A549 (cell line): ENCODE measurements around the gene MOB1B. TPM values are rescaled to one million over a fixed set of nuclear protein-coding genes. Genes with fewer than 3 reads are reported as not detected.
"Not testable (repeated sequence)": the region's sequence is repeated elsewhere in the genome, so short reads cannot be mapped to it uniquely, and the experiment has no call there.

Experiments
- ATAC-seq, 2 experiments: fragments of 200-7000 bp in 1 of 2; fragments of >200 bp in 1 of 2; cut with Nextera tagmentation in 1 of 2; cut with Tn5 transposase in 1 of 2; 3 replicates each; pipeline versions ENCODE4 v1.8.0 to v1.9.1; 2018 to 2020; ENCODE audit warnings: mild to moderate bottlenecking in 1 of 2, moderate library complexity in 1 of 2
- CTCF ChIA-PET: fragments of 300-600 bp; sonication (Branson Sonifier 250); formaldehyde crosslinking; extraction: SDS; loops from one replicate; lab custom pipeline; 2021; ENCODE audit warnings: antibody characterized with exemption, inconsistent platforms; lab: Yijun Ruan, JAX
- POLR2A ChIA-PET: fragments of 350-600 bp; formaldehyde crosslinking; extraction: SDS; loops from one replicate; lab custom pipeline; 2021; ENCODE audit warnings: antibody characterized with exemption, inconsistent platforms; lab: Yijun Ruan, JAX
- DNase-seq, 2 experiments: peaks; one replicate each; pipeline versions ENCODE4 v3.0.0 to v3.0.0-alpha.2; 2011 to 2016; ENCODE audit warnings: low read depth in 1 of 2, low spot score in 1 of 2
- FAIRE-seq: peaks from 2 replicates; lab custom pipeline; 2011; peaks lifted over from hg19 to GRCh38; lab: Jason Lieb, UNC
- H3K27ac ChIP-seq, 2 experiments: fragments of >200 bp; sonication (Bioruptor Twin); formaldehyde crosslinking; 3 replicates each; pipeline ENCODE4 v1.5.1; 2016 to 2017
- H3K4me1 ChIP-seq: fragments of >200 bp; sonication (Bioruptor Twin); formaldehyde crosslinking; 3 replicates; pipeline ENCODE4 v1.6.1; 2016
- H3K4me2 ChIP-seq: fragments of >200 bp; sonication (Bioruptor Twin); formaldehyde crosslinking; 3 replicates; pipeline ENCODE4 v1.6.1; 2016
- H3K4me3 ChIP-seq: fragments of >200 bp; sonication (Bioruptor Twin); formaldehyde crosslinking; 3 replicates; pipeline ENCODE4 v1.5.1; 2016
- H3K9me3 ChIP-seq: fragments of >200 bp; sonication (Bioruptor Twin); formaldehyde crosslinking; 3 replicates; pipeline ENCODE4 v1.6.1; 2016
- CBX2 ChIP-seq: fragments of 200-600 bp; sonication (generic); IDR thresholded peaks from 2 replicates; pipeline ENCODE4 v1.6.1; 2016; ENCODE audit warnings: low read depth, mild to moderate bottlenecking, borderline replicate concordance
- CBX8 ChIP-seq: fragments of 200-600 bp; sonication (generic); IDR thresholded peaks from 2 replicates; pipeline ENCODE4 v1.6.1; 2016
- CHD2 ChIP-seq: fragments of 150-350 bp; IDR thresholded peaks from 2 replicates; pipeline ENCODE4 v1.6.1; 2014; ENCODE audit warnings: low read length; ENCODE audit not compliant: partially characterized antibody
- ESRRA ChIP-seq: fragments of 150-350 bp; IDR thresholded peaks from 2 replicates; pipeline ENCODE4 v1.6.1; 2014; ENCODE audit warnings: mild to moderate bottlenecking, low read length, borderline replicate concordance
- HDAC2 ChIP-seq: fragments of 200-600 bp; sonication (generic); IDR thresholded peaks from 2 replicates; pipeline ENCODE4 v1.6.1; 2016
- HMGXB4 ChIP-seq: fragments of 250-450 bp; sonication (Bioruptor Pico); IDR thresholded peaks from 2 replicates; pipeline ENCODE4 v1.5.0; 2021; ENCODE audit warnings: mild to moderate bottlenecking, moderate library complexity, borderline replicate concordance
- MAFK ChIP-seq: fragments of 450-650 bp; IDR thresholded peaks from 2 replicates; pipeline ENCODE4 v1.6.1; 2014; ENCODE audit not compliant: partially characterized antibody
- MAZ ChIP-seq: fragments of 150-350 bp; IDR thresholded peaks from 2 replicates; pipeline ENCODE4 v1.6.1; 2014; ENCODE audit warnings: antibody characterized with exemption, low read depth, low read length, borderline replicate concordance
- POLR2A ChIP-seq: IDR thresholded peaks from 2 replicates; pipeline ENCODE4 v1.6.1; 2012; ENCODE audit warnings: mild to moderate bottlenecking, low read length
- POLR2AphosphoS2 ChIP-seq: conservative IDR thresholded peaks from 2 replicates; pipeline ENCODE4 v1.6.1; 2012; ENCODE audit warnings: low read length, improper control_type of control experiment, inconsistent platforms
- RARB ChIP-seq: fragments of 250-450 bp; sonication (Bioruptor Pico); IDR thresholded peaks from 2 replicates; pipeline ENCODE4 v1.8.0; 2021; ENCODE audit warnings: mild to moderate bottlenecking, moderate library complexity
- RFX5 ChIP-seq: fragments of 450-650 bp; IDR thresholded peaks from 2 replicates; pipeline ENCODE4 v1.7.1; 2014; ENCODE audit warnings: antibody characterized with exemption, mild to moderate bottlenecking, moderate library complexity
- RNF2 ChIP-seq: fragments of 200-600 bp; sonication (generic); IDR thresholded peaks from 2 replicates; pipeline ENCODE4 v1.6.1; 2016; ENCODE audit warnings: low read depth, mild to moderate bottlenecking, antibody characterized with exemption, moderate library complexity, borderline replicate concordance
- TFCP2L1 ChIP-seq: fragments of 250-450 bp; sonication (Bioruptor Pico); IDR thresholded peaks from 2 replicates; pipeline ENCODE4 v1.5.0; 2021; ENCODE audit warnings: mild to moderate bottlenecking
- TP53 ChIP-seq: fragments of 250-450 bp; sonication (Bioruptor Pico); IDR thresholded peaks from 2 replicates; pipeline ENCODE4 v1.5.0; 2021; ENCODE audit warnings: mild to moderate bottlenecking, moderate library complexity
- ZC3H11A ChIP-seq: fragments of 450-650 bp; IDR thresholded peaks from 2 replicates; pipeline ENCODE4 v1.6.1; 2014; ENCODE audit warnings: antibody characterized with exemption, mild to moderate bottlenecking
- ZFP36 ChIP-seq: fragments of 450-650 bp; IDR thresholded peaks from 2 replicates; pipeline ENCODE4 v1.6.1; 2014; ENCODE audit warnings: borderline replicate concordance; ENCODE audit not compliant: partially characterized antibody
- WGBS: methylation state at CpG from one replicate; pipeline ENCODE4 v1.1.6; 2017; ENCODE audit errors: missing lambda C conversion rate; 5-methylcytosine and 5-hydroxymethylcytosine counted together
- polyA plus RNA-seq, 4 experiments: library from polyadenylated mRNA; depleted of rRNA in 3 of 4; stranded (reverse); fragments of >200 nt; fragmentation: RNase III in 1 of 4; extraction: RNeasy Plus Mini Kit Qiagen cat#74134 plus additional on column Dnase treatment in 1 of 4; gene quantifications; 2 replicates in 3 of 4; 3 replicates in 1 of 4; pipeline ENCODE4 v1.2.3, GENCODE V29; 2011 to 2017
- TF ChIP-seq, protein P1 (sequence below): fragments of 200-600 bp; sonication (generic); IDR thresholded peaks from 2 replicates; pipeline ENCODE4 v1.6.1; 2016; ENCODE audit warnings: antibody characterized with exemption, mild to moderate bottlenecking, moderate library complexity
- TF ChIP-seq, protein P2 (sequence below): IDR thresholded peaks from 2 replicates; pipeline ENCODE4 v1.6.1; 2012
- TF ChIP-seq, protein P3 (sequence below): fragments of >200 bp; sonication (Bioruptor Twin); formaldehyde crosslinking; IDR thresholded peaks from 3 replicates; pipeline ENCODE4 v1.5.1; 2016

Gene MOB1B
- polyA plus RNA-seq, 2 of the 4 experiments (the other 2 are of a cell fraction): 6.7 to 9.5 TPM

GRCh38 chr4:70895405-70895804 is 6.8 kb upstream of the MOB1B start:
- H3K4me1 ChIP-seq: no peaks in the 10 kb centered on the region
- FAIRE-seq: no peak
- TF ChIP-seq MAZ (no peak), RFX5 (no peak), RNF2 (no peak), TP53 (no peak), POLR2A (no peak)
- TF ChIP-seq, protein P1, sequence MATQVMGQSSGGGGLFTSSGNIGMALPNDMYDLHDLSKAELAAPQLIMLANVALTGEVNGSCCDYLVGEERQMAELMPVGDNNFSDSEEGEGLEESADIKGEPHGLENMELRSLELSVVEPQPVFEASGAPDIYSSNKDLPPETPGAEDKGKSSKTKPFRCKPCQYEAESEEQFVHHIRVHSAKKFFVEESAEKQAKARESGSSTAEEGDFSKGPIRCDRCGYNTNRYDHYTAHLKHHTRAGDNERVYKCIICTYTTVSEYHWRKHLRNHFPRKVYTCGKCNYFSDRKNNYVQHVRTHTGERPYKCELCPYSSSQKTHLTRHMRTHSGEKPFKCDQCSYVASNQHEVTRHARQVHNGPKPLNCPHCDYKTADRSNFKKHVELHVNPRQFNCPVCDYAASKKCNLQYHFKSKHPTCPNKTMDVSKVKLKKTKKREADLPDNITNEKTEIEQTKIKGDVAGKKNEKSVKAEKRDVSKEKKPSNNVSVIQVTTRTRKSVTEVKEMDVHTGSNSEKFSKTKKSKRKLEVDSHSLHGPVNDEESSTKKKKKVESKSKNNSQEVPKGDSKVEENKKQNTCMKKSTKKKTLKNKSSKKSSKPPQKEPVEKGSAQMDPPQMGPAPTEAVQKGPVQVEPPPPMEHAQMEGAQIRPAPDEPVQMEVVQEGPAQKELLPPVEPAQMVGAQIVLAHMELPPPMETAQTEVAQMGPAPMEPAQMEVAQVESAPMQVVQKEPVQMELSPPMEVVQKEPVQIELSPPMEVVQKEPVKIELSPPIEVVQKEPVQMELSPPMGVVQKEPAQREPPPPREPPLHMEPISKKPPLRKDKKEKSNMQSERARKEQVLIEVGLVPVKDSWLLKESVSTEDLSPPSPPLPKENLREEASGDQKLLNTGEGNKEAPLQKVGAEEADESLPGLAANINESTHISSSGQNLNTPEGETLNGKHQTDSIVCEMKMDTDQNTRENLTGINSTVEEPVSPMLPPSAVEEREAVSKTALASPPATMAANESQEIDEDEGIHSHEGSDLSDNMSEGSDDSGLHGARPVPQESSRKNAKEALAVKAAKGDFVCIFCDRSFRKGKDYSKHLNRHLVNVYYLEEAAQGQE: no peak
- TF ChIP-seq, protein P2, sequence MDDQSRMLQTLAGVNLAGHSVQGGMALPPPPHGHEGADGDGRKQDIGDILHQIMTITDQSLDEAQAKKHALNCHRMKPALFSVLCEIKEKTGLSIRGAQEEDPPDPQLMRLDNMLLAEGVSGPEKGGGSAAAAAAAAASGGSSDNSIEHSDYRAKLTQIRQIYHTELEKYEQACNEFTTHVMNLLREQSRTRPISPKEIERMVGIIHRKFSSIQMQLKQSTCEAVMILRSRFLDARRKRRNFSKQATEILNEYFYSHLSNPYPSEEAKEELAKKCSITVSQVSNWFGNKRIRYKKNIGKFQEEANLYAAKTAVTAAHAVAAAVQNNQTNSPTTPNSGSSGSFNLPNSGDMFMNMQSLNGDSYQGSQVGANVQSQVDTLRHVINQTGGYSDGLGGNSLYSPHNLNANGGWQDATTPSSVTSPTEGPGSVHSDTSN: no peak

DNA sequence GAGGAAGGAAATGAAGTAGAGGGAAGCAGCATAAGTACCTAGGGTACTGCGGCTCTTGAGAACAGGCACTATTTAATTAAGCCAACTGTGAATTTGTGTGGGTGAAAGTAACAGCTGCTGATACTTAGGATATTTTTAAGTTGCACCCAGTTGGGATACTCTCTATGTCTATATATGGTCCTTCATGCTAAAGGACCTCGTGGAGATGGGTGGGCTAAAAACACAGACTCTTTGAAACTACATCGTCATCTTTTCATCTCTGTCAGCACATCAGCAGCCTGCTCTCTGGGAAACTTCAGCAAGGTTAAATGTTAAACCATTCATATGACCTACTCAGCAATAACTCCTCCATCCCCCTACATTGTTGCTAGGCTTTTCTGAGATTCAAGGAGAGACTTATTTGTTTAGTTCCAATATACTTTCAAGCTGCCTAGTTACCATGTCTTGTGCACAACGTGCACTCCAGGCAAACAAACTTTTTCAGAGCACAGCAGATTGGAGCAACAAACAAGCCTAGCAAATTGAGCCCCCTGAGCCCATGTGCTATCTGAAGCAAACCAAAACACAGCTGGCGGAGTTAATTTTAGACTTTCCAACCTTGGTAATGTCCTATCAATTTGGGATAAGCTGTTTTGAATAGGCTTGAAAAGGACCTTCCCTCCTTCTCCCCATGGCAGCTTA is 6.2 kb upstream of the MOB1B start:
- DNase-seq (peak in 1 of 2 experiments; percentile 4), ATAC-seq (no peak), FAIRE-seq (no peak)
- POLR2A ChIA-PET: no interaction called here
- Histone ChIP-seq H3K4me1 (no peaks in the 10 kb centered on the region), H3K4me2 (no peak overlapping the region), H3K27ac (no peak overlapping the region), H3K4me3 (no peak overlapping the region), H3K9me3 (no peaks in the 10 kb centered on the region)
- CTCF ChIA-PET: interaction anchor here (0.8 kb wide), 1 partner anchor 244 kb away, joined by 3 read pairs; no protein-coding TSS in a partner anchor
- TF ChIP-seq POLR2AphosphoS2 (no peak), CBX8 (no peak), HMGXB4 (CRISPR knock-in tag) (no peak), RARB (CRISPR knock-in tag) (no peak), ZC3H11A (no peak), CBX2 (no peak), RNF2 (no peak), ZFP36 (no peak), TFCP2L1 (CRISPR knock-in tag) (no peak), HDAC2 (no peak), MAFK (no peak), ESRRA (no peak), MAZ (no peak), CHD2 (no peak)
- TF ChIP-seq, protein P3, sequence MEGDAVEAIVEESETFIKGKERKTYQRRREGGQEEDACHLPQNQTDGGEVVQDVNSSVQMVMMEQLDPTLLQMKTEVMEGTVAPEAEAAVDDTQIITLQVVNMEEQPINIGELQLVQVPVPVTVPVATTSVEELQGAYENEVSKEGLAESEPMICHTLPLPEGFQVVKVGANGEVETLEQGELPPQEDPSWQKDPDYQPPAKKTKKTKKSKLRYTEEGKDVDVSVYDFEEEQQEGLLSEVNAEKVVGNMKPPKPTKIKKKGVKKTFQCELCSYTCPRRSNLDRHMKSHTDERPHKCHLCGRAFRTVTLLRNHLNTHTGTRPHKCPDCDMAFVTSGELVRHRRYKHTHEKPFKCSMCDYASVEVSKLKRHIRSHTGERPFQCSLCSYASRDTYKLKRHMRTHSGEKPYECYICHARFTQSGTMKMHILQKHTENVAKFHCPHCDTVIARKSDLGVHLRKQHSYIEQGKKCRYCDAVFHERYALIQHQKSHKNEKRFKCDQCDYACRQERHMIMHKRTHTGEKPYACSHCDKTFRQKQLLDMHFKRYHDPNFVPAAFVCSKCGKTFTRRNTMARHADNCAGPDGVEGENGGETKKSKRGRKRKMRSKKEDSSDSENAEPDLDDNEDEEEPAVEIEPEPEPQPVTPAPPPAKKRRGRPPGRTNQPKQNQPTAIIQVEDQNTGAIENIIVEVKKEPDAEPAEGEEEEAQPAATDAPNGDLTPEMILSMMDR: no peak
- TF ChIP-seq, protein P1: no peak
- WGBS: 51% methylated on average over 5 of the region's 5 CpGs

More at GRCh38 chr4:70895405-70895804, 6.8 kb upstream of the MOB1B start:
- POLR2A ChIA-PET: no interaction called here
- Histone ChIP-seq H3K27ac (no peak overlapping the region), H3K9me3 (no peaks in the 10 kb centered on the region), H3K4me2 (no peak overlapping the region), H3K4me3 (no peak overlapping the region)
- CTCF ChIA-PET: no interaction called here
- DNase-seq: peak in 1 of 2 experiments; percentile 12
- ATAC-seq: peak in 1 of 2 experiments; percentile 43; a peak in 1 of 6 replicates
- WGBS: 41% methylated on average over 2 of the region's 2 CpGs

DNA sequence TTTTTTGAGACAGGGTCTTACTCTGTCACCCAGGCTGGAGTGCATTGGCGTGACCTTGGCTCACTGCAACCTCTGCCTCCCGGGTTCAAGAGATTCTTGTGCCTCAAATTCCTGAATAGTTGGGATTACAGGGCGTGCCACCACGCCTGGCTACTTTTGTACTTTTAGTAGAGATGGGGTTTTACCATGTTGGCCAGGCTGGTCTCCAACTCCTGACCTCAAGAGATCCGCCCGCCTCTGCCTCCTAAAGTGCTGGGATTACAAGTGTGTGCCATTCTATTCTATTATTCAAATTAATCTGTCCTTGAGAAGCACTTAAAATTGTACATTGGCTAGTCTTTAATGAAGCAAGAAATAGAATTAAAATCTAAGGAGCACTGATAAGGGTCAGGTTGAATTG is 3.6 kb upstream of the MOB1B start:
- FAIRE-seq, H3K4me1 ChIP-seq, ATAC-seq, H3K9me3 ChIP-seq, DNase-seq, POLR2A ChIA-PET, H3K4me3 ChIP-seq, H3K4me2 ChIP-seq, CTCF ChIA-PET, H3K27ac ChIP-seq: not testable (repeated sequence)
- 67% methylated on average over 6 of the region's 6 CpGs for WGBS
